ENCODE results near the gene CYTH3.

GRCh38 chr7:6227294-6227846, 45.1 kb downstream of the CYTH3 start:
- TF ChIP-seq, protein P1, sequence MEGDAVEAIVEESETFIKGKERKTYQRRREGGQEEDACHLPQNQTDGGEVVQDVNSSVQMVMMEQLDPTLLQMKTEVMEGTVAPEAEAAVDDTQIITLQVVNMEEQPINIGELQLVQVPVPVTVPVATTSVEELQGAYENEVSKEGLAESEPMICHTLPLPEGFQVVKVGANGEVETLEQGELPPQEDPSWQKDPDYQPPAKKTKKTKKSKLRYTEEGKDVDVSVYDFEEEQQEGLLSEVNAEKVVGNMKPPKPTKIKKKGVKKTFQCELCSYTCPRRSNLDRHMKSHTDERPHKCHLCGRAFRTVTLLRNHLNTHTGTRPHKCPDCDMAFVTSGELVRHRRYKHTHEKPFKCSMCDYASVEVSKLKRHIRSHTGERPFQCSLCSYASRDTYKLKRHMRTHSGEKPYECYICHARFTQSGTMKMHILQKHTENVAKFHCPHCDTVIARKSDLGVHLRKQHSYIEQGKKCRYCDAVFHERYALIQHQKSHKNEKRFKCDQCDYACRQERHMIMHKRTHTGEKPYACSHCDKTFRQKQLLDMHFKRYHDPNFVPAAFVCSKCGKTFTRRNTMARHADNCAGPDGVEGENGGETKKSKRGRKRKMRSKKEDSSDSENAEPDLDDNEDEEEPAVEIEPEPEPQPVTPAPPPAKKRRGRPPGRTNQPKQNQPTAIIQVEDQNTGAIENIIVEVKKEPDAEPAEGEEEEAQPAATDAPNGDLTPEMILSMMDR (IDR thresholded peaks at IDR 0.05 in 8 of 11, conservative IDR thresholded peaks at IDR 0.05 in 3 of 11): no peak
- TF ChIP-seq POLR2AphosphoS5 (IDR thresholded peaks at IDR 0.05): no peak

Data from spleen (tissue), 7 donors.